C4-2B (cell line): ENCODE data around the gene MADD.

Source experiments
- ZFX ChIP-seq: fragments of 450-650 bp; IDR thresholded peaks from 2 replicates; pipeline ENCODE4 v1.6.1; 2017
- TF ChIP-seq, protein P1 (sequence below): fragments of 450-650 bp; conservative IDR thresholded peaks from 2 replicates; pipeline ENCODE4 v1.5.1; 2017; ENCODE audit warnings: mild to moderate bottlenecking

DNA sequence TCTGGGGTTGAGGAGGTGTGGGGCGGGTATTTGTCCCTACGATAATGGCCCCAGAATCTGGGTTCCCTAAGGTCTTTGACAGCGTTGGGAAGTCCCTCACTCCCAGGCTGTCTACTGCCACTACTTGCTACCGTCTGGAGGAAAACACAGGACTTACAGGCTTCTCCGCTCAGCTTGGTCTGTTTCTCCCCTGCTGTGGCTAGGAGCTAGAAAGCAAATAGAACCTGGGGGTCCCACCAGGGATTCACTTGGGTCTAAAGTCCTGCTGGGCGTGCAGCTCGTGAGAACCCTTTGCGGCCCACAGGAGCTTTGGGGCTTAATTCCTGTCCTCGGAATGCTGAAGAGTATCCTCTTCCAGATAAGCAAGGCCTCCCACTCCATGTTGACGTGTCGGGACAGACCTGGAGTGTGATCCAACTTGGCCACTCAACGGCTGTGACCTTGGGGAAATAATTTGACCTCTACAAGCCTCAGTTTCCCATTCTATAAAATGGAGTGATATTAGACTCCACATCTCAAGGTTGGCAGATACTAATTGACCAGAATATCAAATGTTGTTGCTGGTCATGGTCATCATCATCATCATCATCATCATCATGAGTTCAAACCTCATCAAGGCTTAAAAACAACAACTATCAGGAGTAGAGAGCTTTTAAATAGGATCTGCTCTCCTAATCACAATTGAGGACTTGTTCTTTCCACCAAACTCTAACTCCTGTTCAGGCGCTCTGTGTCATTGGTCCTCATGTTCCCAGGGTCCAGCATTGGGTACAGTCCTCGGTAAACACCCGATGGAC is 84.2 kb downstream of the MADD start:
- TF ChIP-seq, protein P1, sequence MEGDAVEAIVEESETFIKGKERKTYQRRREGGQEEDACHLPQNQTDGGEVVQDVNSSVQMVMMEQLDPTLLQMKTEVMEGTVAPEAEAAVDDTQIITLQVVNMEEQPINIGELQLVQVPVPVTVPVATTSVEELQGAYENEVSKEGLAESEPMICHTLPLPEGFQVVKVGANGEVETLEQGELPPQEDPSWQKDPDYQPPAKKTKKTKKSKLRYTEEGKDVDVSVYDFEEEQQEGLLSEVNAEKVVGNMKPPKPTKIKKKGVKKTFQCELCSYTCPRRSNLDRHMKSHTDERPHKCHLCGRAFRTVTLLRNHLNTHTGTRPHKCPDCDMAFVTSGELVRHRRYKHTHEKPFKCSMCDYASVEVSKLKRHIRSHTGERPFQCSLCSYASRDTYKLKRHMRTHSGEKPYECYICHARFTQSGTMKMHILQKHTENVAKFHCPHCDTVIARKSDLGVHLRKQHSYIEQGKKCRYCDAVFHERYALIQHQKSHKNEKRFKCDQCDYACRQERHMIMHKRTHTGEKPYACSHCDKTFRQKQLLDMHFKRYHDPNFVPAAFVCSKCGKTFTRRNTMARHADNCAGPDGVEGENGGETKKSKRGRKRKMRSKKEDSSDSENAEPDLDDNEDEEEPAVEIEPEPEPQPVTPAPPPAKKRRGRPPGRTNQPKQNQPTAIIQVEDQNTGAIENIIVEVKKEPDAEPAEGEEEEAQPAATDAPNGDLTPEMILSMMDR, result no peak
- no peak for TF ChIP-seq ZFX
